ENCODE data around the gene TTC39B. TPM values are rescaled to one million over a fixed set of nuclear protein-coding genes. Genes with fewer than 3 reads are reported as not detected.

TTC39B gene
- total RNA-seq, 2 donors from 2014 or later, result 30.8 to 46.7 TPM

Other genes starting within 250 kb of the TTC39B start
- 10 to 100 TPM; 16.9 to 18.7 TPM for gene SNAPC3, start 115.7 kb upstream of the TTC39B start, total RNA-seq
- 100 to 1,000 TPM; 141 to 165 TPM for gene PSIP1, start 203.8 kb upstream of the TTC39B start, total RNA-seq
- gene CCDC171, start 245.8 kb upstream of the TTC39B start, total RNA-seq, result 1 to 10 TPM; 4.9 to 6.0 TPM